Measurements from ENCODE around the gene MORN1.

MORN1 gene

GRCh38 chr1:2408456-2408855, 17.1 kb upstream of the MORN1 start:
- H4K20me1 ChIP-seq (ENCODE audit: insufficient read depth, low read length, poor library complexity, severe bottlenecking) = no peaks in the 10 kb centered on the region
- H3F3A ChIP-seq (ENCODE audit: low read depth) = no peaks in the 10 kb centered on the region
- H3K9me3 ChIP-seq (ENCODE audit: insufficient read depth, low read depth, low read length) = no peaks in the 10 kb centered on the region
- H3K9me2 ChIP-seq (replicated peaks; ENCODE audit: low read depth, low read length) = no peaks in the 10 kb centered on the region
- no peaks in the 10 kb centered on the region for H3K27me3 ChIP-seq (ENCODE audit: insufficient read depth, low read length, poor library complexity, severe bottlenecking)
- peaks cover 15% of the 10 kb centered on the region; the same call in 1 of the 2 replicates for H3K36me3 ChIP-seq (ENCODE audit: insufficient read depth, low read length)
- H3K9ac ChIP-seq (ENCODE audit: low read depth, low read length, poor library complexity, severe bottlenecking) = no peak overlapping the region
- TF ChIP-seq EZH2phosphoT487 (IDR thresholded peaks at IDR 0.05; ENCODE audit: borderline replicate concordance) (no peak), CTCF (conservative IDR thresholded peaks at IDR 0.05; ENCODE audit: low read length) (no peak)
- peaks cover 15% of the 10 kb centered on the region for H3K79me2 ChIP-seq (ENCODE audit: insufficient read depth, low read length)
- H3K4me1 ChIP-seq (ENCODE audit: insufficient read depth, low read length, poor library complexity, severe bottlenecking) = peaks cover 7% of the 10 kb centered on the region
- H3K4me3 ChIP-seq (ENCODE audit: low read length, poor library complexity, severe bottlenecking) = no peak overlapping the region
- no peak overlapping the region for H3K4me2 ChIP-seq (ENCODE audit: low read depth, low read length, poor library complexity, severe bottlenecking)
- no peak overlapping the region for H2AFZ ChIP-seq (ENCODE audit: low read length)

GRCh38 chr1:2407991-2408275, 16.6 kb upstream of the MORN1 start:
- H3F3A ChIP-seq (ENCODE audit: low read depth) = no peaks in the 10 kb centered on the region
- H3K36me3 ChIP-seq (ENCODE audit: insufficient read depth, low read length) = peaks cover 20% of the 10 kb centered on the region; the same call in 1 of the 2 replicates
- H3K9me2 ChIP-seq (replicated peaks; ENCODE audit: low read depth, low read length) = no peaks in the 10 kb centered on the region
- H3K4me3 ChIP-seq (ENCODE audit: low read length, poor library complexity, severe bottlenecking) = no peak overlapping the region
- H3K79me2 ChIP-seq (ENCODE audit: insufficient read depth, low read length) = peaks cover 10% of the 10 kb centered on the region
- no peaks in the 10 kb centered on the region for H4K20me1 ChIP-seq (ENCODE audit: insufficient read depth, low read length, poor library complexity, severe bottlenecking)
- H3K4me2 ChIP-seq (ENCODE audit: low read depth, low read length, poor library complexity, severe bottlenecking) = no peak overlapping the region
- TF ChIP-seq EZH2phosphoT487 (IDR thresholded peaks at IDR 0.05; ENCODE audit: borderline replicate concordance) (no peak), CTCF (conservative IDR thresholded peaks at IDR 0.05; ENCODE audit: low read length) (no peak)
- H3K4me1 ChIP-seq (ENCODE audit: insufficient read depth, low read length, poor library complexity, severe bottlenecking) = peaks cover 4% of the 10 kb centered on the region
- H3K9me3 ChIP-seq (ENCODE audit: insufficient read depth, low read depth, low read length) = no peaks in the 10 kb centered on the region
- H3K9ac ChIP-seq (ENCODE audit: low read depth, low read length, poor library complexity, severe bottlenecking) = no peak overlapping the region
- no peak overlapping the region for H2AFZ ChIP-seq (ENCODE audit: low read length)
- H3K27me3 ChIP-seq (ENCODE audit: insufficient read depth, low read length, poor library complexity, severe bottlenecking) = no peaks in the 10 kb centered on the region

GRCh38 chr1:2407166-2407990, 16.0 kb upstream of the MORN1 start:
- peaks cover 8% of the 10 kb centered on the region; the same call in 1 of the 2 replicates for H3K79me2 ChIP-seq (ENCODE audit: insufficient read depth, low read length)
- no peaks in the 10 kb centered on the region for H3F3A ChIP-seq (ENCODE audit: low read depth)
- H3K9me3 ChIP-seq (ENCODE audit: insufficient read depth, low read depth, low read length) = no peaks in the 10 kb centered on the region
- H3K27me3 ChIP-seq (ENCODE audit: insufficient read depth, low read length, poor library complexity, severe bottlenecking) = no peaks in the 10 kb centered on the region
- no peaks in the 10 kb centered on the region for H3K4me1 ChIP-seq (ENCODE audit: insufficient read depth, low read length, poor library complexity, severe bottlenecking)
- peaks cover 26% of the 10 kb centered on the region; the same call in 1 of the 2 replicates for H3K36me3 ChIP-seq (ENCODE audit: insufficient read depth, low read length)
- no peak overlapping the region for H3K4me3 ChIP-seq (ENCODE audit: low read length, poor library complexity, severe bottlenecking)
- H3K9me2 ChIP-seq (replicated peaks; ENCODE audit: low read depth, low read length) = no peaks in the 10 kb centered on the region
- no peak overlapping the region for H2AFZ ChIP-seq (ENCODE audit: low read length)
- no peaks in the 10 kb centered on the region for H4K20me1 ChIP-seq (ENCODE audit: insufficient read depth, low read length, poor library complexity, severe bottlenecking)
- TF ChIP-seq EZH2phosphoT487 (IDR thresholded peaks at IDR 0.05; ENCODE audit: borderline replicate concordance) (no peak), CTCF (conservative IDR thresholded peaks at IDR 0.05; ENCODE audit: low read length) (no peak)
- no peak overlapping the region for H3K4me2 ChIP-seq (ENCODE audit: low read depth, low read length, poor library complexity, severe bottlenecking)
- H3K9ac ChIP-seq (ENCODE audit: low read depth, low read length, poor library complexity, severe bottlenecking) = no peak overlapping the region
